Cardiac muscle cell (in vitro differentiated cells and primary cell): ENCODE data around the gene CDH23. TPM values are rescaled to one million over a fixed set of nuclear protein-coding genes. Genes with fewer than 3 reads are reported as not detected.

Source experiments
- DNase-seq, 2 donors: peaks; one replicate each; pipeline versions ENCODE4 v3.0.0 to v3.0.0-alpha.2; 2010 to 2017; ENCODE audit warnings: low read depth in 1 of 2, low spot score in 1 of 2
- H3K27ac ChIP-seq: fragments of 200-600 bp; sonication (generic); 2 replicates; pipeline ENCODE4 v1.5.1; 2016
- H3K27me3 ChIP-seq: fragments of 200-600 bp; sonication (generic); 2 replicates; pipeline ENCODE4 v1.6.0; 2016; ENCODE audit warnings: control low read depth
- H3K36me3 ChIP-seq: fragments of 200-600 bp; sonication (generic); 2 replicates; pipeline ENCODE4 v1.5.1; 2016; ENCODE audit warnings: control low read depth
- H3K4me1 ChIP-seq: fragments of 200-600 bp; sonication (generic); 2 replicates; pipeline ENCODE4 v1.8.1; 2017; ENCODE audit warnings: low read depth, mild to moderate bottlenecking, mixed run types
- H3K4me3 ChIP-seq: fragments of 200-600 bp; sonication (generic); 2 replicates; pipeline ENCODE4 v1.5.1; 2016; ENCODE audit warnings: mild to moderate bottlenecking
- H3K9me3 ChIP-seq: fragments of 200-600 bp; sonication (generic); 2 replicates; pipeline ENCODE4 v1.5.1; 2017; ENCODE audit warnings: low read depth, mild to moderate bottlenecking, control low read depth
- polyA plus RNA-seq: library from polyadenylated mRNA; unstranded; fragments of >200 nt; fragmentation: Nextera tagmentation; extraction: Ambion mirVana; gene quantifications from 2 replicates; pipeline ENCODE4 v1.2.1, GENCODE V29; 2016
- total RNA-seq: library from RNA; depleted of rRNA; stranded (reverse); fragments of >200 nt; gene quantifications from 2 replicates; pipeline ENCODE4 v1.2.3, GENCODE V29; 2016
- TF ChIP-seq, protein P1 (sequence below): IDR thresholded peaks from 2 replicates; pipeline ENCODE4 v1.5.1; 2012; ENCODE audit warnings: low read depth, mild to moderate bottlenecking, low read length

CDH23 gene
- total and polyA plus RNA-seq, 2 experiments from 2014 or later, result 0.05 to 0.51 TPM

DNA sequence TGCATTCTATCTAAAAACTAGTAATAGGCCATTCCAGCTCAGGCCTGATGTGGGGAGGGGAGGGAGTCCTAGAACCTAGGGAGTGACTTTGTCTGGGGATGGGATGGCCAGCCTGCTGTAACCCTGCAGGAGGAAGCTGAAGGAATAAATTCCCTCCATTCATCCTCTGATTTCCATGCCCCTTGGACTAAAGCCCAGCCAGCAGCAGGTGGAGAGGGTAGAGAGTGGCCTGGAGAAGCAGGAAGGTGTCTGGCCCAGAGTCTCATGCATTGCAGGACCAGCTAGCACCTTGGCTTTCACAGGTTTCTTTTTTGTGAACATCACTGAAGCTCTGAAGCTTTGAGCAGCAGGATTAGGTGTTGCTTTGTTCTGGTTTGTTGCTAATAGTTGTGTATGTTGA is 32.8 kb upstream of the CDH23 start:
- H3K36me3 ChIP-seq, result no peaks in the 10 kb centered on the region
- H3K27ac ChIP-seq, result no peak overlapping the region
- H3K4me1 ChIP-seq, result no peaks in the 10 kb centered on the region
- H3K9me3 ChIP-seq, result no peaks in the 10 kb centered on the region
- TF ChIP-seq, protein P1, sequence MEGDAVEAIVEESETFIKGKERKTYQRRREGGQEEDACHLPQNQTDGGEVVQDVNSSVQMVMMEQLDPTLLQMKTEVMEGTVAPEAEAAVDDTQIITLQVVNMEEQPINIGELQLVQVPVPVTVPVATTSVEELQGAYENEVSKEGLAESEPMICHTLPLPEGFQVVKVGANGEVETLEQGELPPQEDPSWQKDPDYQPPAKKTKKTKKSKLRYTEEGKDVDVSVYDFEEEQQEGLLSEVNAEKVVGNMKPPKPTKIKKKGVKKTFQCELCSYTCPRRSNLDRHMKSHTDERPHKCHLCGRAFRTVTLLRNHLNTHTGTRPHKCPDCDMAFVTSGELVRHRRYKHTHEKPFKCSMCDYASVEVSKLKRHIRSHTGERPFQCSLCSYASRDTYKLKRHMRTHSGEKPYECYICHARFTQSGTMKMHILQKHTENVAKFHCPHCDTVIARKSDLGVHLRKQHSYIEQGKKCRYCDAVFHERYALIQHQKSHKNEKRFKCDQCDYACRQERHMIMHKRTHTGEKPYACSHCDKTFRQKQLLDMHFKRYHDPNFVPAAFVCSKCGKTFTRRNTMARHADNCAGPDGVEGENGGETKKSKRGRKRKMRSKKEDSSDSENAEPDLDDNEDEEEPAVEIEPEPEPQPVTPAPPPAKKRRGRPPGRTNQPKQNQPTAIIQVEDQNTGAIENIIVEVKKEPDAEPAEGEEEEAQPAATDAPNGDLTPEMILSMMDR, result no peak
- H3K4me3 ChIP-seq, result no peak overlapping the region
- DNase-seq, result no peak
- H3K27me3 ChIP-seq, result no peaks in the 10 kb centered on the region

DNA sequence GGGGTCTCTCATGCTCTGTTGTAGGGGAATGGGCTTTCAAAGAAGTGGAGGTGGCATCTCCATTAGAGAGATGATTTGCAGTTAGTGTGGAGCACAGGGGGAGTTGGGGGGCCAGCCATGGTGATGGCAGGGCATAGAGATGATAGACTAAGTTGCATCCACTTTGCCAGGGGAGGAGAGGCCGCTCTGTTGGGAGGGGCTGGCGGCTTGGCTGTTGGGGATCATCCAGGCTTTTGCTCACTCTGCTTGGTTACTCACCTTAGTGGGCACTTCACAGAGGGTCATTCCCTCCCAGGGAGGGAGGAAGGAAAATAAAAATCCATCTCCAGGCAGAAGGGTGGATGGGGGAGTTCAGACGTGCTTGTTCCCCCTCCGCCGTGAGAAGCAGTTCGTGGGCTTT is 31.4 kb upstream of the CDH23 start:
- TF ChIP-seq, protein P1, result no peak
- no peaks in the 10 kb centered on the region for H3K9me3 ChIP-seq
- H3K4me3 ChIP-seq, result no peak overlapping the region
- H3K27ac ChIP-seq, result no peak overlapping the region
- DNase-seq, result no peak
- H3K27me3 ChIP-seq, result no peaks in the 10 kb centered on the region
- H3K4me1 ChIP-seq, result no peaks in the 10 kb centered on the region
- no peaks in the 10 kb centered on the region for H3K36me3 ChIP-seq

DNA sequence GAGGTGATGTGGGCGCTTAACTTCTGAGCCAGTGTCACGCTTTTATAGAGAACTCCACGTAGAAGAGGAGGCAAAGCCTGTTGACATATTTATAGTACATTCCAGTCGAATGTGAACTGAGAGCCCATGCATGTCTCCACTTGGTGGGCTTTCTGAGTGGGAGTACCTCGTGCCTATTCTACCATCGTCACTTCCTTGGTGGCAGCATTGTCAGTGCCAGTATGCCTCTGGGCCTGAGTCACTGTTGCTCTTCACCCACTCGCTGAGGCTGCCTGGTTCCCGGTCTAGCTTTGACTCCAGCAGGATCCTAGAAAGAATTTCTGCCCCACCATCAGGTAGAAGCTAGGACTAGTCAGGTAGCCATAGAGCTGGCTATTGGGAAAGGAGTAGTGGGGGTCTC is 30.0 kb upstream of the CDH23 start:
- H3K36me3 ChIP-seq, result no peaks in the 10 kb centered on the region
- H3K4me1 ChIP-seq, result no peaks in the 10 kb centered on the region
- TF ChIP-seq, protein P1, result no peak
- H3K4me3 ChIP-seq, result no peak overlapping the region
- H3K27ac ChIP-seq, result no peak overlapping the region
- no peak for DNase-seq
- no peaks in the 10 kb centered on the region for H3K27me3 ChIP-seq
- no peaks in the 10 kb centered on the region for H3K9me3 ChIP-seq

DNA sequence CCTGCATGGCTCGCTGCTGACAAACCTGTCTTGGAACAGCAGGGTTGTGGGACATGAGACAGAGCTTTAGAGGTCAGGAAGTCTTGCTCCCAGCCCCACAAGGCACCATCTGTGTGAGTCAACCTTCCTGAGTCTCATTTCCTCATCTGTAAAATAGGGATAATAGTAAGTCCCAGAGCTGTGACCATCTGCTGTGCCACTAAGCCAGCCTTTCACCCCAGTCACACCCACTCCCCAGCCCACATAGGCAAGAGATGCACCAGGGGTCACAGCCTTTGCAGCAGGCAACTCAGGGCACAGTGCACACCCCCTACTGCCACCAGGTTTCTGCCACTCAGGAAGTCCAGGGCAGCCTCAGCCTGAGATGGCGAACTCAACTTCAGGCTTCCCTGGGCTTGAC is 29.4 kb upstream of the CDH23 start:
- Histone ChIP-seq H3K4me3 (no peak overlapping the region), H3K36me3 (no peaks in the 10 kb centered on the region), H3K4me1 (no peaks in the 10 kb centered on the region), H3K27me3 (no peaks in the 10 kb centered on the region), H3K9me3 (no peaks in the 10 kb centered on the region), H3K27ac (no peak overlapping the region)
- no peak for DNase-seq
- TF ChIP-seq, protein P1, result no peak

DNA sequence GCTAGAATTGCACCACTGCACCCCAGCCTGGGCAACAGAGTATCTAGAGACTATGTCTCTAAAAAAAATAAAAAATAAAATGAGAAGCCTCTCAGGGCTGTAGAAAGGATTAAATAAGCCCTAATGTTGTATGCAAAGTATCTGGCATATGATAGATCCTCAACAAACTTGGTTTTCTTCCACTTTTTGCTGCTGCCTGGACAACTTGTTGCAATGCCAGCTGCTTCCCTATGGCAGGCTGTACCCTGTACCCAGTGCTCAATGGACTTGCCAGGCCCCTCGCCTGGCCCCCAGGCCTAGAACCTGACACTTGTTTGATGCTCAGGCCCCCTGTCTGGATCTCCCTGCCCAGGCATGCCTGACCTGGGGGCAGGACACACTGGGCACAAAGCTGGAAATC is 28.5 kb upstream of the CDH23 start:
- Histone ChIP-seq H3K9me3 (no peaks in the 10 kb centered on the region), H3K36me3 (no peaks in the 10 kb centered on the region), H3K27me3 (no peaks in the 10 kb centered on the region), H3K4me1 (no peaks in the 10 kb centered on the region), H3K4me3 (no peak overlapping the region), H3K27ac (no peak overlapping the region)
- TF ChIP-seq, protein P1, result no peak
- no peak for DNase-seq

DNA sequence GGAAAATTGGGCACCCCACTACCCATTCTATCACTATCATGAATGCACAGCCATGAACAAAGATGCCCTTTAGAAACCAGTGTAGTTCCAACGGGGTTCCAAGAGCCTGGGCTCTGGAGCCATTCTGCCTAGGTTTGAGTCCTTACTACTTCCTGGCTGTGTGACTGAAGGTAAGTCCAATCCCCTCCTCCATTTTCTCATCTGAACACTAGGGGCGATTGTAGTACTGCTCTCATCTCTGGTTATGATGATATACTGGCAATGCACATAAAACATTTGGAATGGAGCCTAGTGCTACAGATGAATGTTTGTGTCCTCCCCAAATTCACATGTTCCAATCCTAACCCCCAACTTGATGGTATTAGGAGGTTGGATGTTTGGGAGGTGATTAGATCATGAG is 28.1 kb upstream of the CDH23 start:
- no peak for DNase-seq
- no peak overlapping the region for H3K27ac ChIP-seq
- TF ChIP-seq, protein P1, result peak; percentile 4
- no peaks in the 10 kb centered on the region for H3K36me3 ChIP-seq
- H3K9me3 ChIP-seq, result no peaks in the 10 kb centered on the region
- no peaks in the 10 kb centered on the region for H3K27me3 ChIP-seq
- H3K4me3 ChIP-seq, result no peak overlapping the region
- H3K4me1 ChIP-seq, result no peaks in the 10 kb centered on the region
